H9 (cell line): Measurements from ENCODE around the gene NLGN4X. TPM values are rescaled to one million over a fixed set of nuclear protein-coding genes. Genes with fewer than 3 reads are reported as not detected.

Experiments used
- DNase-seq: peaks from one replicate; pipeline ENCODE4 v3.0.0-alpha.2; 2017
- H2AFZ ChIP-seq: one replicate; pipeline ENCODE4 v1.6.1; 2013; ENCODE audit warnings: mild to moderate bottlenecking, low read length, control low read depth, moderate library complexity
- H2AK5ac ChIP-seq: 2 replicates; pipeline ENCODE4 v1.6.1; 2013; ENCODE audit warnings: low read length, control low read depth, mixed read lengths; ENCODE audit not compliant: insufficient read length
- H2BK120ac ChIP-seq: one replicate; pipeline ENCODE4 v1.6.1; 2013; ENCODE audit warnings: low read depth, mild to moderate bottlenecking, low read length, control low read depth, inconsistent platforms; ENCODE audit not compliant: poor library complexity, severe bottlenecking
- H2BK12ac ChIP-seq: 2 replicates; pipeline ENCODE4 v1.6.1; 2013; ENCODE audit warnings: low read length, control low read depth, mixed read lengths, low read depth; ENCODE audit not compliant: insufficient read length
- H2BK15ac ChIP-seq: 2 replicates; pipeline ENCODE4 v1.6.1; 2013; ENCODE audit warnings: low read depth, low read length, control low read depth
- H2BK20ac ChIP-seq: one replicate; pipeline ENCODE4 v1.6.1; 2013; ENCODE audit warnings: low read depth, mild to moderate bottlenecking, low read length, control low read depth, inconsistent platforms; ENCODE audit not compliant: poor library complexity, severe bottlenecking
- H2BK5ac ChIP-seq: 2 replicates; pipeline ENCODE4 v1.6.1; 2013; ENCODE audit warnings: low read length, control low read depth, mixed read lengths; ENCODE audit not compliant: insufficient read length
- H3K14ac ChIP-seq: 2 replicates; pipeline ENCODE4 v1.6.1; 2013; ENCODE audit warnings: low read length, control low read depth; ENCODE audit not compliant: insufficient read depth
- H3K18ac ChIP-seq: 2 replicates; pipeline ENCODE4 v1.6.1; 2013; ENCODE audit warnings: low read depth, mild to moderate bottlenecking, mixed read lengths, low read length, control low read depth; ENCODE audit not compliant: insufficient read length
- H3K23ac ChIP-seq: 2 replicates; pipeline ENCODE4 v1.6.1; 2013; ENCODE audit warnings: low read length, control low read depth, mixed read lengths, low read depth; ENCODE audit not compliant: insufficient read length
- H3K23me2 ChIP-seq: 2 replicates; pipeline ENCODE4 v1.6.1; 2013; ENCODE audit warnings: low read depth, mild to moderate bottlenecking, mixed read lengths, low read length, control low read depth; ENCODE audit not compliant: insufficient read length, poor library complexity, severe bottlenecking
- H3K27ac ChIP-seq: 2 replicates; pipeline ENCODE4 v1.5.1; 2013; ENCODE audit warnings: low read length, control low read depth, mixed read lengths, low read depth; ENCODE audit not compliant: insufficient read length
- H3K27me3 ChIP-seq: 2 replicates; pipeline ENCODE4 v1.6.1; 2013; ENCODE audit warnings: low read length, control low read depth, inconsistent platforms; ENCODE audit not compliant: insufficient read depth
- H3K4ac ChIP-seq: 2 replicates; pipeline ENCODE4 v1.6.1; 2013; ENCODE audit warnings: low read depth, mild to moderate bottlenecking, control low read depth, inconsistent platforms, low read length, moderate library complexity
- H3K4me1 ChIP-seq: 2 replicates; pipeline ENCODE4 v1.6.1; 2013; ENCODE audit warnings: low read length, control low read depth, inconsistent platforms; ENCODE audit not compliant: insufficient read depth
- H3K4me2 ChIP-seq: 2 replicates; pipeline ENCODE4 v1.6.1; 2013; ENCODE audit warnings: low read length, control low read depth, mixed read lengths; ENCODE audit not compliant: insufficient read length, insufficient read depth
- H3K56ac ChIP-seq: 2 replicates; pipeline ENCODE4 v1.6.1; 2013; ENCODE audit warnings: low read depth, mild to moderate bottlenecking, mixed read lengths, low read length, control low read depth; ENCODE audit not compliant: insufficient read length
- H3K79me1 ChIP-seq: 2 replicates; pipeline ENCODE4 v1.6.1; 2013; ENCODE audit warnings: low read depth, mild to moderate bottlenecking, moderate library complexity, low read length, control low read depth, inconsistent platforms; ENCODE audit not compliant: insufficient read depth, poor library complexity, severe bottlenecking
- H3K79me2 ChIP-seq: 2 replicates; pipeline ENCODE4 v1.6.1; 2013; ENCODE audit warnings: low read length, control low read depth, inconsistent platforms; ENCODE audit not compliant: insufficient read depth
- H3K9ac ChIP-seq: 2 replicates; pipeline ENCODE4 v1.6.1; 2013; ENCODE audit warnings: low read length, control low read depth, mixed read lengths; ENCODE audit not compliant: insufficient read length; ENCODE audit errors: extremely low read depth
- H3K9me3 ChIP-seq: one replicate; pipeline ENCODE4 v1.6.1; 2013; ENCODE audit warnings: low read depth, low read length, inconsistent platforms; ENCODE audit not compliant: control insufficient read depth
- H3T11ph ChIP-seq: one replicate; pipeline ENCODE4 v1.6.1; 2013; ENCODE audit warnings: mild to moderate bottlenecking, low read length, control low read depth, inconsistent platforms
- H4K20me1 ChIP-seq: one replicate; pipeline ENCODE4 v1.6.1; 2013; ENCODE audit not compliant: control insufficient read depth, insufficient read length, insufficient read depth
- H4K5ac ChIP-seq: 2 replicates; pipeline ENCODE4 v1.6.1; 2013; ENCODE audit warnings: low read depth, mild to moderate bottlenecking, mixed read lengths, low read length, control low read depth; ENCODE audit not compliant: insufficient read length
- H4K8ac ChIP-seq: replicated peaks from 2 replicates; pipeline ENCODE4 v1.6.1; 2013; ENCODE audit warnings: low read length, control low read depth, mixed read lengths, low read depth; ENCODE audit not compliant: insufficient read length
- H4K91ac ChIP-seq: 2 replicates; pipeline ENCODE4 v1.6.1; 2013; ENCODE audit warnings: low read depth, mild to moderate bottlenecking, moderate library complexity, mixed read lengths, low read length, control low read depth; ENCODE audit not compliant: insufficient read length
- H3K27ac Mint-ChIP-seq, 3 experiments: 2 replicates in 2 of 3; 3 replicates in 1 of 3; pipeline ENCODE4 v1.8.0; 2020 to 2021; ENCODE audit warnings: mixed read lengths in 3 of 3, mild to moderate bottlenecking in 1 of 3, moderate library complexity in 1 of 3
- H3K27me3 Mint-ChIP-seq: 2 replicates; pipeline ENCODE4 v1.8.0; 2021; ENCODE audit warnings: low read depth, mild to moderate bottlenecking, moderate library complexity, mixed read lengths
- H3K36me3 Mint-ChIP-seq, 3 experiments: 2 replicates in 2 of 3; 3 replicates in 1 of 3; pipeline ENCODE4 v1.8.0; 2020 to 2021; ENCODE audit warnings: low read depth in 3 of 3, mixed read lengths in 3 of 3; ENCODE audit not compliant: insufficient read depth in 1 of 3
- H3K4me1 Mint-ChIP-seq, 2 experiments: 2 replicates each; pipeline ENCODE4 v1.8.0; 2020; ENCODE audit warnings: mixed read lengths in 2 of 2
- H3K4me3 Mint-ChIP-seq, 2 experiments: 2 replicates in 1 of 2; 3 replicates in 1 of 2; pipeline ENCODE4 v1.8.0; 2020 to 2021; ENCODE audit warnings: mild to moderate bottlenecking in 2 of 2, mixed read lengths in 2 of 2, moderate library complexity in 1 of 2
- H3K9me3 Mint-ChIP-seq, 2 experiments: 2 replicates in 1 of 2; 3 replicates in 1 of 2; pipeline ENCODE4 v1.8.0; 2020; ENCODE audit warnings: mild to moderate bottlenecking in 2 of 2, mixed read lengths in 2 of 2, moderate library complexity in 1 of 2
- CTCF ChIP-seq: fragments of 200-600 bp; sonication (generic); conservative IDR thresholded peaks from 3 replicates; pipeline ENCODE4 v1.8.0; 2021; ENCODE audit warnings: antibody characterized with exemption, mild to moderate bottlenecking
- WGBS: extraction: QIAGEN DNeasy Blood & Tissue Kit; methylation state at CpG from one replicate; pipeline ENCODE4 v1.1.7; 2013; ENCODE audit warnings: missing lambda C conversion rate, low lambda C conversion rate, mixed read lengths; ENCODE audit not compliant: insufficient read length; ENCODE audit errors: extremely low coverage; 5-methylcytosine and 5-hydroxymethylcytosine counted together
- total RNA-seq: library from RNA; stranded (reverse); gene quantifications from 2 replicates; pipeline ENCODE4 v1.2.1, GENCODE V29; 2021

NLGN4X gene
- total RNA-seq, 1 experiment from 2014 or later: 111 TPM

DNA sequence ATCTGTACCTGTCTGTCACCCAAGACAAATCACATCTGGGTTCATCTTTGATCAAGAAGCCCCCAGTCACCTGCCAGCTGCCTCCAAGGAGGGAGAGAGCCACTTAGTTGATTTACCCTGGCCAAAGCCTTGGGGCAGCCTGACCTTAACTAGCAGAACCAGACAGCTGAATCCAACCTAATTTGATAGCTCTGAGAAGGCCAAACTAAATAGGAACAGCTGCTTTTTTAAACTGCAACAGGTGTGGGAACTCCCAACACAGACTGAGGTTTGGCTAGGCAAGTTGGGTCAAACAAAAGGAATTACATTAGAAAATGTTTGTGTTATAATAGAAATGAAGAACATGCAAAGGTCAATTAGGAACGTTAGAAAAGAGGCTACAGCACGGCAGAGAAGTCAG lies 375.7 kb downstream of the NLGN4X start:
- Histone ChIP-seq H4K20me1 (no peaks in the 10 kb centered on the region), H3K9me3 (no peaks in the 10 kb centered on the region), H3K56ac (no peak overlapping the region), H3K18ac (no peak overlapping the region), H2BK120ac (no peak overlapping the region), H4K5ac (no peak overlapping the region), H3K9ac (no peak overlapping the region), H2BK20ac (no peak overlapping the region), H3K23ac (no peak overlapping the region), H4K91ac (no peak overlapping the region), H3K4ac (no peak overlapping the region), H2BK12ac (no peak overlapping the region), H3K27ac (no peak overlapping the region), H2AK5ac (no peak overlapping the region), H2BK5ac (no peak overlapping the region), H2AFZ (no peak overlapping the region), H3K23me2 (no peaks in the 10 kb centered on the region), H3K4me2 (no peak overlapping the region), H3K79me2 (no peaks in the 10 kb centered on the region), H3K27me3 (no peaks in the 10 kb centered on the region), H4K8ac (no peak overlapping the region), H3T11ph (no peak overlapping the region), H2BK15ac (no peak overlapping the region), H3K4me1 (peaks cover 5% of the 10 kb centered on the region; the same call in 1 of the 2 replicates), H3K79me1 (no peaks in the 10 kb centered on the region), H3K14ac (no peak overlapping the region)
- TF ChIP-seq CTCF: no peak
- H3K36me3 Mint-ChIP-seq: no peaks in the 10 kb centered on the region
- no peak overlapping the region for H3K4me3 Mint-ChIP-seq
- no CpG with 5 or more reads among the region's 2 CpGs for WGBS
- no peak overlapping the region for H3K27ac Mint-ChIP-seq
- no peaks in the 10 kb centered on the region for H3K9me3 Mint-ChIP-seq
- H3K27me3 Mint-ChIP-seq: no peaks in the 10 kb centered on the region
- DNase-seq: no peak
- H3K4me1 Mint-ChIP-seq: peaks cover 5 to 12% of the 10 kb centered on the region in 2 experiments
